Osteocyte (in vitro differentiated cells): ENCODE results near the gene EXOC6B. TPM values are rescaled to one million over a fixed set of nuclear protein-coding genes. Genes with fewer than 3 reads are reported as not detected.

ENCODE experiments used
- DNase-seq: peaks from one replicate; pipeline ENCODE4 v3.0.0; 2021; ENCODE audit warnings: mixed read lengths; ENCODE audit not compliant: unreplicated experiment; ENCODE audit errors: extremely low spot score
- H3K27ac Mint-ChIP-seq: one replicate; pipeline ENCODE4 v1.8.0; 2021; ENCODE audit warnings: mild to moderate bottlenecking, mixed read lengths; ENCODE audit not compliant: unreplicated experiment
- H3K27me3 Mint-ChIP-seq: one replicate; pipeline ENCODE4 v1.8.0; 2021; ENCODE audit warnings: mixed read lengths; ENCODE audit not compliant: unreplicated experiment
- H3K36me3 Mint-ChIP-seq: one replicate; pipeline ENCODE4 v1.8.0; 2021; ENCODE audit warnings: mixed read lengths; ENCODE audit not compliant: unreplicated experiment
- H3K4me1 Mint-ChIP-seq: one replicate; pipeline ENCODE4 v1.8.0; 2021; ENCODE audit warnings: mixed read lengths; ENCODE audit not compliant: unreplicated experiment
- H3K4me3 Mint-ChIP-seq: one replicate; pipeline ENCODE4 v1.8.0; 2021; ENCODE audit warnings: mild to moderate bottlenecking, moderate library complexity, mixed read lengths; ENCODE audit not compliant: unreplicated experiment
- H3K9me3 Mint-ChIP-seq: one replicate; pipeline ENCODE4 v1.8.0; 2021; ENCODE audit warnings: mixed read lengths; ENCODE audit not compliant: unreplicated experiment
- total RNA-seq: library from RNA; stranded (reverse); gene quantifications from 2 replicates; pipeline ENCODE4 v1.2.1, GENCODE V29; 2021
- TF ChIP-seq, protein P1 (sequence below): fragments of 200-600 bp; sonication (generic); IDR thresholded peaks from 2 replicates; pipeline ENCODE4 v1.5.0; 2021; ENCODE audit warnings: antibody characterized with exemption, mild to moderate bottlenecking, moderate library complexity

EXOC6B gene
- total RNA-seq, 1 donor from 2014 or later: 33.8 TPM

DNA sequence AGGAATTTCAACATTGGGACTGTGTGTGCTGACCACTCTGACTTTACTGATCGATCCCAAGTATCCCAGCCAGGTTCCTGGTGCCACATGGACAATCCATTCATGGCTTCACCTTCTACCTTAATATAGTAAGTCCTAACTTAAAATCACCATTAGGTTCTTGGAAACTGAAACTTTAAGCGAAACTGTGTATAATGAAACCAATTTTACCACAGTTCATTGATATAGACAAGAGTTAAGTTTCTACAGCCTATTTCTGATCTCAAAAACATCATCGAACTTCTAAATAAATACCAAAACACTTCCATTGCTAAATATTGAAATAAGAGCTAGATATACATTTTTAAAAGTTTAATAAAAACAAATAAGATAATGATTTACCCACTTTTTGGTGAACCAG lies 4.4 kb upstream of the EXOC6B start:
- DNase-seq: no peak
- TF ChIP-seq, protein P1, sequence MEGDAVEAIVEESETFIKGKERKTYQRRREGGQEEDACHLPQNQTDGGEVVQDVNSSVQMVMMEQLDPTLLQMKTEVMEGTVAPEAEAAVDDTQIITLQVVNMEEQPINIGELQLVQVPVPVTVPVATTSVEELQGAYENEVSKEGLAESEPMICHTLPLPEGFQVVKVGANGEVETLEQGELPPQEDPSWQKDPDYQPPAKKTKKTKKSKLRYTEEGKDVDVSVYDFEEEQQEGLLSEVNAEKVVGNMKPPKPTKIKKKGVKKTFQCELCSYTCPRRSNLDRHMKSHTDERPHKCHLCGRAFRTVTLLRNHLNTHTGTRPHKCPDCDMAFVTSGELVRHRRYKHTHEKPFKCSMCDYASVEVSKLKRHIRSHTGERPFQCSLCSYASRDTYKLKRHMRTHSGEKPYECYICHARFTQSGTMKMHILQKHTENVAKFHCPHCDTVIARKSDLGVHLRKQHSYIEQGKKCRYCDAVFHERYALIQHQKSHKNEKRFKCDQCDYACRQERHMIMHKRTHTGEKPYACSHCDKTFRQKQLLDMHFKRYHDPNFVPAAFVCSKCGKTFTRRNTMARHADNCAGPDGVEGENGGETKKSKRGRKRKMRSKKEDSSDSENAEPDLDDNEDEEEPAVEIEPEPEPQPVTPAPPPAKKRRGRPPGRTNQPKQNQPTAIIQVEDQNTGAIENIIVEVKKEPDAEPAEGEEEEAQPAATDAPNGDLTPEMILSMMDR: no peak
- H3K36me3 Mint-ChIP-seq: no peaks in the 10 kb centered on the region
- H3K27me3 Mint-ChIP-seq: peaks cover 24% of the 10 kb centered on the region
- no peak overlapping the region for H3K27ac Mint-ChIP-seq
- no peaks in the 10 kb centered on the region for H3K9me3 Mint-ChIP-seq
- H3K4me3 Mint-ChIP-seq: no peak overlapping the region
- peaks cover 11% of the 10 kb centered on the region for H3K4me1 Mint-ChIP-seq

DNA sequence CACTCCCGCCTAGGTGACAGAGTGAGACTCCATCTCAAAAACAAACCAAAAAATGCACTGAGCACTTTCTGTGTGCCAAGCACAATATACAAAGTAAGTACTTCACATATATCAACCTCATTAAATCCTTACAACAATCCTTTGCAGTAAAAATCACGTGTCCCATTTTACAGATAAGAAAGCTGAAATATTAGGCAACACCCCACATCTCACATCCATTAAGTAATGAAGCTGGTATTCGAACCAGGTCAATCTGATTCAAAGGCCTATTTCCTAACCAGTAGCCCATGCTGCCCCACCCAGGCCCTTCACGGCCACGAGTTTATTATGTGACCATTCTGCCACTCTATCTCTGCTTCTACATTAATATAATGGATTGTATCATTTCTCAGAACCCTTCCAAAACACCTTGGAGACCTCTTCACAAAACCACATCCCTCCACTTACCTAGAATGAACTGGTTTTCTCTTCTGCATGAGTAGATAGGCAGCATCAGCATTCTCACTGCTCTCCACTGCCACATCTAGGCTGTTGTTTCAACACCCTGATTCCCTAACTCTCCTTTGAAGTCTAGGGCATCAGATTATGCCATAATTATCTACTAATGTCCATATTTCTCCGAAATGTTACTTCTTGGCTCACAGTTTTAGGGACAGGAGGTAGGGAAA lies 3.1 kb upstream of the EXOC6B start:
- Mint-ChIP-seq H3K27ac (no peak overlapping the region), H3K27me3 (peaks cover 11% of the 10 kb centered on the region), H3K4me1 (peaks cover 23% of the 10 kb centered on the region), H3K36me3 (no peaks in the 10 kb centered on the region), H3K4me3 (no peak overlapping the region), H3K9me3 (no peaks in the 10 kb centered on the region)
- TF ChIP-seq, protein P1: no peak
- no peak for DNase-seq

DNA sequence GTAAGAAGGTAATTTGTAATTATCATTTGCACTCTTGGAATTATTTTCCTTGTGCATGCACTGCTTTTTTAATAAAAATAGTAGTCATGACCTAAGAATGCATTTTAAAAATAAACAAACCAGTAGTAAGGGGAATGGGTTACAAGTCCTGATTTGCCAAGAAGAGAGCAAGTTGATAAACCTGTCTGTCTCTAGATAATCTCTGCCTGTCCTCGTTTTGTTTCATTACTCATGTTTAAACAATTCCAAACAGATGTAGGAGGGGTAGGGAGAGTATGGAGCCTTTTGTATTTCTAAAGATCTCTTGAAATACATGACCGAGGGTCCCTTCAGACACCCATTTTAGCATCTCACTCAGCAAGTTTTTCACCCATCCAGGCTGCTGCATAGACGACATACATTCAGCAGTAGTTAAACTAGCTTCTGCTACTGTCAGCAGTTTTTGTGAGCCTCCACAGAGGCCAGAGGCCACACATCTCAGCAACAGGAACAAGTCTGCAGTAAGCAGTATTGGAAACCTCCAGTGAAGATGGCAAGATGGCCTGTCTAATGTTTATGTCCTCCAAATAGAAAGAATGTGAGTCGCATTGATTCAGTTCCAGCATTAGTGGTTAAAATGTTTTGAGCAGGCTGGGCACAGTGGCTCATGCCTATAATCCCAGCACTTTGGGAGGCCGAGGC lies 2.3 kb upstream of the EXOC6B start:
- Mint-ChIP-seq H3K27me3 (peaks cover 7% of the 10 kb centered on the region), H3K9me3 (no peaks in the 10 kb centered on the region), H3K27ac (no peak overlapping the region), H3K4me3 (no peak overlapping the region), H3K36me3 (no peaks in the 10 kb centered on the region), H3K4me1 (peaks cover 25% of the 10 kb centered on the region)
- TF ChIP-seq, protein P1: no peak
- no peak for DNase-seq

DNA sequence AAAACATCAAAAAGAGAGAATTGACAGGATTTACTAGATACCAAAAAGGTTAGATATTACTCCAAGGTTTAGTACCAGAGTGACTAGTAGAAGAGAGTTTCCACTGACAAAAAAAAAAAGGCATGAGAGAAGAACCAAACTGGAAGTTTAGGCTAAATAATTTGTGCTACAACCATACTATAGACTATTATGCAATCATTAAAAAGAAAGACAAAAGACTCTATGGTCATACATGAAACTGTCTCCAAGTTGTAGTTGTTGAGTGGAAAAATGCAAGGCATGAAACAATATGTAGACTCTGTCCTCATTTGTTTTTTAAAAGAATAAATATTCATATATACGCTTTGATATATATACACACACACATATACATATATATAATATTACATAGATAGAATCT lies 1.7 kb upstream of the EXOC6B start:
- H3K9me3 Mint-ChIP-seq: no peaks in the 10 kb centered on the region
- H3K27me3 Mint-ChIP-seq: peaks cover 7% of the 10 kb centered on the region
- no peak overlapping the region for H3K4me3 Mint-ChIP-seq
- H3K27ac Mint-ChIP-seq: no peak overlapping the region
- peaks cover 29% of the 10 kb centered on the region for H3K4me1 Mint-ChIP-seq
- TF ChIP-seq, protein P1: no peak
- DNase-seq: no peak
- no peaks in the 10 kb centered on the region for H3K36me3 Mint-ChIP-seq

DNA sequence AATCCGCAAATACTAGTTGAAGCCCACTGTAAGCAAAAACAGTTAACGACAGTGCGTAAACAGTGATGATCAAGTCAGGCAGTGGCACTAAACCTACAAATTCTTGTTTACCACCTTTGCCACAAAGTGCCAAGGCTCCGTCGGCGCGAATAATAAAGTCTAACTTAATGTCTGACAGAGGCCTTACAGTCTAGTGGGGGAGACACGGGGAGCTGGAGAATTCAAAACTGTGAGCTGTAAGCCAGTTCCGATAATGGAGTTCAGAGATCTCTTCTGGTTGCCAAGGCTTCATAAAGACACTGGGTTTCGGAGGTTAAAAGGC lies 284 bp upstream of the EXOC6B start:
- Mint-ChIP-seq H3K36me3 (peaks cover 3% of the 10 kb centered on the region), H3K4me3 (peak overlapping the region; percentile 98), H3K4me1 (peaks cover 29% of the 10 kb centered on the region), H3K27ac (peak overlapping the region; percentile 91), H3K9me3 (no peaks in the 10 kb centered on the region), H3K27me3 (peaks cover 7% of the 10 kb centered on the region)
- TF ChIP-seq, protein P1: no peak
- no peak for DNase-seq
